ENCODE results near the gene TMEM163. TPM values are rescaled to one million over a fixed set of nuclear protein-coding genes. Genes with fewer than 3 reads are reported as not detected.

TMEM163 gene
- total RNA-seq, 1 experiment from 2014 or later, result 0.94 TPM

- Mint-ChIP-seq H3K4me3 (no peak overlapping the region), H3K27ac (peak overlapping the region; percentile 9; the same call in 1 of the 2 replicates)
Observed at GRCh38 chr2:134449751-134450513, 268.9 kb downstream of the TMEM163 start.

GRCh38 chr2:134449157-134449556 is 269.6 kb downstream of the TMEM163 start:
- peaks cover 13% of the 10 kb centered on the region for H3K4me1 Mint-ChIP-seq
- TF ChIP-seq STAT6 (CRISPR knock-in tag; conservative IDR thresholded peaks at IDR 0.05; ENCODE audit: low read depth), result no peak
- no peak for TF ChIP-seq ZNF263 (CRISPR knock-in tag; IDR thresholded peaks at IDR 0.05; ENCODE audit: low read depth)
- no peak for TF ChIP-seq SMAD4 (CRISPR knock-in tag; IDR thresholded peaks at IDR 0.05)
- no peak for TF ChIP-seq HMGXB4 (CRISPR knock-in tag; IDR thresholded peaks at IDR 0.05)
- no peak for TF ChIP-seq ZBTB21 (CRISPR knock-in tag; IDR thresholded peaks at IDR 0.05; ENCODE audit: borderline replicate concordance)
- no peak for TF ChIP-seq FOXP1 (CRISPR knock-in tag; IDR thresholded peaks at IDR 0.05; ENCODE audit: borderline replicate concordance)
- TF ChIP-seq CREM (CRISPR knock-in tag; IDR thresholded peaks at IDR 0.05), result no peak
- H3K9me3 Mint-ChIP-seq, result no peaks in the 10 kb centered on the region
- POLR2A ChIA-PET, result no interaction called here
- H3K36me3 Mint-ChIP-seq, result peaks cover 4% of the 10 kb centered on the region
- no peak overlapping the region for H3K4me3 Mint-ChIP-seq
- no peak for ATAC-seq
- CTCF ChIA-PET, result interaction anchor here (1.2 to 2.8 kb wide), 2 partner anchors 11 to 37 kb away, joined by 3 to 43 read pairs; no protein-coding TSS in a partner anchor
- no peak for DNase-seq (ENCODE audit: low spot score)
- H3K27ac Mint-ChIP-seq, result no peak overlapping the region
- H3K27me3 Mint-ChIP-seq (ENCODE audit: low read depth), result no peaks in the 10 kb centered on the region

More at GRCh38 chr2:134449751-134450513, 268.9 kb downstream of the TMEM163 start:
- no peak for TF ChIP-seq ZBTB21 (CRISPR knock-in tag; IDR thresholded peaks at IDR 0.05; ENCODE audit: borderline replicate concordance)
- TF ChIP-seq ZNF512 (CRISPR knock-in tag; IDR thresholded peaks at IDR 0.05; ENCODE audit: borderline replicate concordance), result no peak
- DNase-seq (ENCODE audit: low spot score), result no peak
- ChIA-PET CTCF (interaction anchor here (0.5 to 3.4 kb wide), 81 partner anchors 8 to 600 kb away, joined by 3 to 75 read pairs (median 6); partner anchors contain the start of genes CCNT2 and MGAT5), POLR2A (no interaction called here)
- H3K36me3 Mint-ChIP-seq, result peaks cover 4% of the 10 kb centered on the region
- H3K4me1 Mint-ChIP-seq, result peaks cover 10% of the 10 kb centered on the region
- no peak for ATAC-seq
- no peaks in the 10 kb centered on the region for H3K27me3 Mint-ChIP-seq (ENCODE audit: low read depth)
- H3K9me3 Mint-ChIP-seq, result no peaks in the 10 kb centered on the region

- Mint-ChIP-seq H3K4me3 (no peak overlapping the region), H3K36me3 (peaks cover 4% of the 10 kb centered on the region), H3K27ac (no peak overlapping the region), H3K9me3 (no peaks in the 10 kb centered on the region), H3K27me3 (ENCODE audit: low read depth) (no peaks in the 10 kb centered on the region), H3K4me1 (peaks cover 13% of the 10 kb centered on the region)
- ChIA-PET POLR2A (no interaction called here), CTCF (interaction anchor here (1.2 kb wide), 1 partner anchor 12 kb away, joined by 3 read pairs; no protein-coding TSS in a partner anchor)
- ATAC-seq, result no peak
- DNase-seq (ENCODE audit: low spot score), result no peak
- no peak for TF ChIP-seq FOXK1 (CRISPR knock-in tag; IDR thresholded peaks at IDR 0.05)
- TF ChIP-seq ARID4B (CRISPR knock-in tag; IDR thresholded peaks at IDR 0.05; ENCODE audit: borderline replicate concordance), result no peak
- no peak for TF ChIP-seq CBFB (CRISPR knock-in tag; IDR thresholded peaks at IDR 0.05; ENCODE audit: low read depth)
Observed at GRCh38 chr2:134448650-134449049, 270.1 kb downstream of the TMEM163 start.

Measured in WTC11 (cell line).